A549 (cell line): ENCODE measurements around the gene NLGN4Y.

Source experiments
- EP300 ChIP-seq, 2 experiments: fragments of >200 bp; sonication (Bioruptor Twin); formaldehyde crosslinking; IDR thresholded peaks; 2 replicates in 1 of 2; 3 replicates in 1 of 2; pipeline ENCODE4 v1.6.1; 2016 to 2017
- MYC ChIP-seq: IDR thresholded peaks from 2 replicates; pipeline ENCODE4 v1.6.1; 2012; ENCODE audit warnings: mild to moderate bottlenecking, inconsistent platforms, low read length, improper control_type of control experiment, borderline replicate concordance
- POLR2A ChIP-seq: IDR thresholded peaks from 2 replicates; pipeline ENCODE4 v1.6.1; 2012; ENCODE audit warnings: mild to moderate bottlenecking, low read length
- SMC3 ChIP-seq: fragments of >200 bp; sonication (Bioruptor Twin); formaldehyde crosslinking; IDR thresholded peaks from 3 replicates; pipeline ENCODE4 v1.6.1; 2018; ENCODE audit warnings: inconsistent platforms
- TF ChIP-seq, protein P1 (sequence below): fragments of >200 bp; sonication (Bioruptor Twin); formaldehyde crosslinking; IDR thresholded peaks from 3 replicates; pipeline ENCODE4 v1.5.1; 2016

DNA sequence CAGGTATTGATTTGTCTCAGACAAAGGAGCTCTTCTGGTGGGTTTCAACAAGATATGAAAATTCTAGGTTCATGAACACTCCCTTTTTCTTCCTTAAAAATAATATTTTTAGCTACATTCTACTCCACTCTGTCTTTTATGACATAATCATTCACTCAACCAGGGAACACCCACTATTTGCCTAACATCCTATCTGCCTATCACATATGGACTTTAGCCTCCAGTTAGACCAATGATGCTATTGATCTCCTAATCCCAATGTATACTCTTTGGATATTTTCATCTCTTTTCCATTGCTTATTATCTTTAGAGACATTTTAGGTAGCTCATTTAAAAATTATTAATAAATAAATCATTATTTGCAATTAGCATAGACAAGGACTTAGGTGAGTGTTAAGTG is 110.6 kb downstream of the NLGN4Y start:
- no peak for TF ChIP-seq SMC3
- TF ChIP-seq, protein P1, sequence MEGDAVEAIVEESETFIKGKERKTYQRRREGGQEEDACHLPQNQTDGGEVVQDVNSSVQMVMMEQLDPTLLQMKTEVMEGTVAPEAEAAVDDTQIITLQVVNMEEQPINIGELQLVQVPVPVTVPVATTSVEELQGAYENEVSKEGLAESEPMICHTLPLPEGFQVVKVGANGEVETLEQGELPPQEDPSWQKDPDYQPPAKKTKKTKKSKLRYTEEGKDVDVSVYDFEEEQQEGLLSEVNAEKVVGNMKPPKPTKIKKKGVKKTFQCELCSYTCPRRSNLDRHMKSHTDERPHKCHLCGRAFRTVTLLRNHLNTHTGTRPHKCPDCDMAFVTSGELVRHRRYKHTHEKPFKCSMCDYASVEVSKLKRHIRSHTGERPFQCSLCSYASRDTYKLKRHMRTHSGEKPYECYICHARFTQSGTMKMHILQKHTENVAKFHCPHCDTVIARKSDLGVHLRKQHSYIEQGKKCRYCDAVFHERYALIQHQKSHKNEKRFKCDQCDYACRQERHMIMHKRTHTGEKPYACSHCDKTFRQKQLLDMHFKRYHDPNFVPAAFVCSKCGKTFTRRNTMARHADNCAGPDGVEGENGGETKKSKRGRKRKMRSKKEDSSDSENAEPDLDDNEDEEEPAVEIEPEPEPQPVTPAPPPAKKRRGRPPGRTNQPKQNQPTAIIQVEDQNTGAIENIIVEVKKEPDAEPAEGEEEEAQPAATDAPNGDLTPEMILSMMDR, result no peak
- TF ChIP-seq POLR2A, result no peak
- no peak for TF ChIP-seq EP300 (IDR thresholded peaks at IDR 0.05)
- TF ChIP-seq MYC, result no peak
